SK-N-SH (cell line): Measurements from ENCODE around the gene AQP5. TPM values are rescaled to one million over a fixed set of nuclear protein-coding genes. Genes with fewer than 3 reads are reported as not detected.

Experiments
- CTCF ChIA-PET: fragments of 300-600, 350-600 bp; formaldehyde crosslinking; extraction: SDS; loops from one replicate; lab custom pipeline; 2021; lab: Yijun Ruan, JAX
- POLR2A ChIA-PET: fragments of 350-600 bp; sonication (Branson Sonifier 250); formaldehyde crosslinking; extraction: SDS; loops from one replicate; lab custom pipeline; 2020; ENCODE audit warnings: antibody characterized with exemption, inconsistent platforms; lab: Yijun Ruan, JAX
- DNase-seq: peaks from one replicate; pipeline ENCODE4 v3.0.0; 2012
- H2AFZ ChIP-seq: fragments of 200-600 bp; sonication (generic); 2 replicates; pipeline ENCODE4 v1.8.1; 2016; ENCODE audit warnings: antibody characterized with exemption, mild to moderate bottlenecking, low read depth
- H3F3A ChIP-seq: fragments of 200-600 bp; sonication (generic); replicated peaks from 2 replicates; pipeline ENCODE3; 2016; ENCODE audit warnings: antibody characterized with exemption, mild to moderate bottlenecking; ENCODE audit not compliant: insufficient read depth
- H3K27ac ChIP-seq, 2 experiments: fragments of 200-500 bp in 1 of 2; fragments of 200-600 bp in 1 of 2; sonication (Bioruptor generic) in 1 of 2; sonication (generic), shearing (Covaris generic) in 1 of 2; 2 replicates each; pipeline versions ENCODE4 v1.5.1 to v1.6.1; 2014 to 2016; ENCODE audit warnings: low read depth in 2 of 2, inconsistent platforms in 1 of 2, low read length in 1 of 2, mild to moderate bottlenecking in 1 of 2, mixed read lengths in 1 of 2
- H3K27me3 ChIP-seq: fragments of 200-600 bp; sonication (generic), shearing (Covaris generic); 2 replicates; pipeline ENCODE4 v1.6.1; 2016; ENCODE audit warnings: mixed run types; ENCODE audit not compliant: insufficient read depth
- H3K36me3 ChIP-seq, 2 experiments: fragments of 200-500 bp in 1 of 2; fragments of 200-600 bp in 1 of 2; sonication (Bioruptor generic) in 1 of 2; sonication (generic) in 1 of 2; replicated peaks in 1 of 2; 2 replicates each; pipeline versions ENCODE3 to v1.5.1; 2014 to 2016; ENCODE audit warnings: low read length in 1 of 2, mild to moderate bottlenecking in 1 of 2; ENCODE audit not compliant: insufficient read depth in 2 of 2, control insufficient read depth in 1 of 2
- H3K4me1 ChIP-seq, 2 experiments: fragments of 200-500 bp in 1 of 2; fragments of 200-600 bp in 1 of 2; sonication (Bioruptor generic) in 1 of 2; sonication (generic), shearing (Covaris generic) in 1 of 2; 2 replicates each; pipeline versions ENCODE4 v1.5.1 to v1.6.1; 2014 to 2016; ENCODE audit warnings: low read depth in 1 of 2, low read length in 1 of 2, mixed run types in 1 of 2; ENCODE audit not compliant: insufficient read depth in 2 of 2, control insufficient read depth in 1 of 2
- H3K4me2 ChIP-seq: fragments of 200-600 bp; sonication (generic), shearing (Covaris generic); 2 replicates; pipeline ENCODE4 v1.6.1; 2017; ENCODE audit warnings: mixed run types
- H3K4me3 ChIP-seq, 2 experiments: fragments of 200-500 bp in 1 of 2; fragments of 200-600 bp in 1 of 2; sonication (Bioruptor generic) in 1 of 2; sonication (generic), shearing (Covaris generic) in 1 of 2; 2 replicates each; pipeline versions ENCODE4 v1.5.1 to v1.8.1; 2014 to 2016; ENCODE audit warnings: low read depth in 2 of 2, inconsistent platforms in 1 of 2, low read length in 1 of 2, mild to moderate bottlenecking in 1 of 2, mixed read lengths in 1 of 2, moderate library complexity in 1 of 2
- H3K79me2 ChIP-seq: fragments of 200-600 bp; sonication (generic); 2 replicates; pipeline ENCODE4 v1.8.1; 2017; ENCODE audit warnings: mild to moderate bottlenecking; ENCODE audit not compliant: insufficient read depth
- H3K9ac ChIP-seq: fragments of 200-600 bp; sonication (generic); 2 replicates; pipeline ENCODE4 v1.6.1; 2017; ENCODE audit warnings: mixed run types
- H3K9me2 ChIP-seq: fragments of 200-600 bp; sonication (generic); 2 replicates; pipeline ENCODE4 v1.6.1; 2017; ENCODE audit warnings: mixed run types
- H3K9me3 ChIP-seq: fragments of 200-600 bp; sonication (generic); 2 replicates; pipeline ENCODE4 v1.6.1; 2017; ENCODE audit warnings: mixed run types, mild to moderate bottlenecking, moderate library complexity
- H4K20me1 ChIP-seq: fragments of 200-600 bp; sonication (generic); 2 replicates; pipeline ENCODE4 v1.6.1; 2017; ENCODE audit warnings: mild to moderate bottlenecking, mixed run types; ENCODE audit not compliant: insufficient read depth
- CHD2 ChIP-seq: fragments of 150-350 bp; IDR thresholded peaks from 2 replicates; pipeline ENCODE4 v1.6.1; 2018; ENCODE audit warnings: low read length; ENCODE audit not compliant: partially characterized antibody
- ELF1 ChIP-seq: IDR thresholded peaks from 2 replicates; pipeline ENCODE4 v1.4.0; 2012
- EZH2phosphoT487 ChIP-seq: fragments of 200-600 bp; sonication (generic); IDR thresholded peaks from 2 replicates; pipeline ENCODE4 v1.6.1; 2017; ENCODE audit warnings: low read depth, mixed run types, mild to moderate bottlenecking, antibody characterized with exemption, moderate library complexity, borderline replicate concordance
- FOXM1 ChIP-seq: IDR thresholded peaks from 2 replicates; pipeline ENCODE4 v1.4.0; 2012; ENCODE audit warnings: low read depth, mild to moderate bottlenecking
- GATA2 ChIP-seq: sonication (generic); formaldehyde crosslinking; IDR thresholded peaks from 2 replicates; pipeline ENCODE4 v1.5.0; 2020; ENCODE audit warnings: mild to moderate bottlenecking, missing genetic modification reagents
- JUND ChIP-seq: IDR thresholded peaks from 2 replicates; pipeline ENCODE4 v1.4.0; 2012
- SIN3A ChIP-seq: IDR thresholded peaks from 2 replicates; pipeline ENCODE4 v1.6.1; 2012; ENCODE audit warnings: low read depth, mild to moderate bottlenecking, low read length, moderate library complexity, borderline replicate concordance
- TEAD4 ChIP-seq: IDR thresholded peaks from 2 replicates; pipeline ENCODE4 v1.4.0; 2012; ENCODE audit warnings: mild to moderate bottlenecking, borderline replicate concordance; ENCODE audit not compliant: insufficient read depth
- YY1 ChIP-seq: IDR thresholded peaks from 2 replicates; pipeline ENCODE4 v1.4.0; 2012; ENCODE audit warnings: low read depth, mild to moderate bottlenecking
- WGBS: methylation state at CpG from one replicate; pipeline ENCODE4 v1.1.6; 2017; ENCODE audit warnings: low lambda C conversion rate; 5-methylcytosine and 5-hydroxymethylcytosine counted together
- polyA plus RNA-seq, 3 experiments: library from polyadenylated mRNA; depleted of rRNA; stranded (reverse); fragments of >200 nt; gene quantifications; 2 replicates each; pipeline ENCODE4 v1.2.3, GENCODE V29; 2012
- TF ChIP-seq, protein P1 (sequence below): IDR thresholded peaks from 2 replicates; pipeline ENCODE4 v1.6.1; 2012; ENCODE audit warnings: mild to moderate bottlenecking, low read depth, low read length, moderate library complexity
- TF ChIP-seq, protein P2 (sequence below): fragments of 150-350 bp; IDR thresholded peaks from 2 replicates; pipeline ENCODE4 v1.6.1; 2017; ENCODE audit warnings: antibody characterized with exemption, low read length, low read depth, borderline replicate concordance
- TF ChIP-seq, protein P3 (sequence below): fragments of 200-600 bp; sonication (generic); IDR thresholded peaks from 2 replicates; pipeline ENCODE4 v1.6.1; 2017; ENCODE audit warnings: antibody characterized with exemption, mild to moderate bottlenecking, moderate library complexity
- TF ChIP-seq, protein P4 (sequence below): IDR thresholded peaks from 2 replicates; pipeline ENCODE4 v1.4.0; 2012; ENCODE audit warnings: low read depth, borderline replicate concordance

AQP5 gene
- polyA plus RNA-seq, 1 of the 3 experiments (the other 2 are of a cell fraction): 0.10 TPM

DNA sequence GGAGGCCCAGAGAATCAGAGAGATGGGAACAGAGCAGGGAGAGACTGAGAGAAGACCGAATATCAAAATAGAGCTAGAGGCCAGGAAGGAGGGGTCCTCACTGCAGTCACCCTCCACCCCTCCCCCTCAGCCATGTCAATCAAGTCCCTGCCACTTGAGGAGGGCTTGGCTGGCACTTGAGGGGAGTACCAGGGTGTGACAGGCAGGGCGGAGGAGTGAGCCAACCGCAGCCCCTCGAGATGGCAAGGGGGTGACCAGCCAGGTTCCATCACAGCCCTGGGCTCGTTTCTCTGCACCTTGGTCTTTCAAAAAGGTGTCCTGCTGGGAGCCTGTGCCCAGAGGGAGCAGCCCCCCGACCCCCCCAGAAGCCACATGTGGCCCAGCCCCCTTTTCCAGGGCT lies 4.2 kb downstream of the AQP5 start:
- Histone ChIP-seq H3K4me2 (no peak overlapping the region), H3K27ac (no peak overlapping the region), H3K9ac (no peak overlapping the region), H3K9me3 (no peaks in the 10 kb centered on the region), H3K4me3 (no peak overlapping the region), H3F3A (no peaks in the 10 kb centered on the region), H3K9me2 (no peaks in the 10 kb centered on the region), H3K36me3 (no peaks in the 10 kb centered on the region), H3K4me1 (peaks cover 10 to 19% of the 10 kb centered on the region in 2 experiments; a peak in 2 of 4 replicates), H4K20me1 (no peaks in the 10 kb centered on the region), H3K79me2 (no peaks in the 10 kb centered on the region), H3K27me3 (no peaks in the 10 kb centered on the region), H2AFZ (no peak overlapping the region)
- 74% methylated on average over 6 of the region's 6 CpGs for WGBS
- CTCF ChIA-PET: interaction anchor here (0.8 to 20.3 kb wide), 29 partner anchors 7 to 348 kb away, joined by 3 to 1401 read pairs (median 18); partner anchors contain the start of genes ASIC1, BCDIN3D, COX14 and RACGAP1
- TF ChIP-seq CHD2 (no peak), GATA2 (no peak), TEAD4 (no peak), ELF1 (no peak), EZH2phosphoT487 (no peak), FOXM1 (no peak), SIN3A (no peak), JUND (no peak), YY1 (no peak)
- TF ChIP-seq, protein P1, sequence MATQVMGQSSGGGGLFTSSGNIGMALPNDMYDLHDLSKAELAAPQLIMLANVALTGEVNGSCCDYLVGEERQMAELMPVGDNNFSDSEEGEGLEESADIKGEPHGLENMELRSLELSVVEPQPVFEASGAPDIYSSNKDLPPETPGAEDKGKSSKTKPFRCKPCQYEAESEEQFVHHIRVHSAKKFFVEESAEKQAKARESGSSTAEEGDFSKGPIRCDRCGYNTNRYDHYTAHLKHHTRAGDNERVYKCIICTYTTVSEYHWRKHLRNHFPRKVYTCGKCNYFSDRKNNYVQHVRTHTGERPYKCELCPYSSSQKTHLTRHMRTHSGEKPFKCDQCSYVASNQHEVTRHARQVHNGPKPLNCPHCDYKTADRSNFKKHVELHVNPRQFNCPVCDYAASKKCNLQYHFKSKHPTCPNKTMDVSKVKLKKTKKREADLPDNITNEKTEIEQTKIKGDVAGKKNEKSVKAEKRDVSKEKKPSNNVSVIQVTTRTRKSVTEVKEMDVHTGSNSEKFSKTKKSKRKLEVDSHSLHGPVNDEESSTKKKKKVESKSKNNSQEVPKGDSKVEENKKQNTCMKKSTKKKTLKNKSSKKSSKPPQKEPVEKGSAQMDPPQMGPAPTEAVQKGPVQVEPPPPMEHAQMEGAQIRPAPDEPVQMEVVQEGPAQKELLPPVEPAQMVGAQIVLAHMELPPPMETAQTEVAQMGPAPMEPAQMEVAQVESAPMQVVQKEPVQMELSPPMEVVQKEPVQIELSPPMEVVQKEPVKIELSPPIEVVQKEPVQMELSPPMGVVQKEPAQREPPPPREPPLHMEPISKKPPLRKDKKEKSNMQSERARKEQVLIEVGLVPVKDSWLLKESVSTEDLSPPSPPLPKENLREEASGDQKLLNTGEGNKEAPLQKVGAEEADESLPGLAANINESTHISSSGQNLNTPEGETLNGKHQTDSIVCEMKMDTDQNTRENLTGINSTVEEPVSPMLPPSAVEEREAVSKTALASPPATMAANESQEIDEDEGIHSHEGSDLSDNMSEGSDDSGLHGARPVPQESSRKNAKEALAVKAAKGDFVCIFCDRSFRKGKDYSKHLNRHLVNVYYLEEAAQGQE: no peak
- TF ChIP-seq, protein P2, sequence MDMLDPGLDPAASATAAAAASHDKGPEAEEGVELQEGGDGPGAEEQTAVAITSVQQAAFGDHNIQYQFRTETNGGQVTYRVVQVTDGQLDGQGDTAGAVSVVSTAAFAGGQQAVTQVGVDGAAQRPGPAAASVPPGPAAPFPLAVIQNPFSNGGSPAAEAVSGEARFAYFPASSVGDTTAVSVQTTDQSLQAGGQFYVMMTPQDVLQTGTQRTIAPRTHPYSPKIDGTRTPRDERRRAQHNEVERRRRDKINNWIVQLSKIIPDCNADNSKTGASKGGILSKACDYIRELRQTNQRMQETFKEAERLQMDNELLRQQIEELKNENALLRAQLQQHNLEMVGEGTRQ: no peak
- TF ChIP-seq, protein P3, sequence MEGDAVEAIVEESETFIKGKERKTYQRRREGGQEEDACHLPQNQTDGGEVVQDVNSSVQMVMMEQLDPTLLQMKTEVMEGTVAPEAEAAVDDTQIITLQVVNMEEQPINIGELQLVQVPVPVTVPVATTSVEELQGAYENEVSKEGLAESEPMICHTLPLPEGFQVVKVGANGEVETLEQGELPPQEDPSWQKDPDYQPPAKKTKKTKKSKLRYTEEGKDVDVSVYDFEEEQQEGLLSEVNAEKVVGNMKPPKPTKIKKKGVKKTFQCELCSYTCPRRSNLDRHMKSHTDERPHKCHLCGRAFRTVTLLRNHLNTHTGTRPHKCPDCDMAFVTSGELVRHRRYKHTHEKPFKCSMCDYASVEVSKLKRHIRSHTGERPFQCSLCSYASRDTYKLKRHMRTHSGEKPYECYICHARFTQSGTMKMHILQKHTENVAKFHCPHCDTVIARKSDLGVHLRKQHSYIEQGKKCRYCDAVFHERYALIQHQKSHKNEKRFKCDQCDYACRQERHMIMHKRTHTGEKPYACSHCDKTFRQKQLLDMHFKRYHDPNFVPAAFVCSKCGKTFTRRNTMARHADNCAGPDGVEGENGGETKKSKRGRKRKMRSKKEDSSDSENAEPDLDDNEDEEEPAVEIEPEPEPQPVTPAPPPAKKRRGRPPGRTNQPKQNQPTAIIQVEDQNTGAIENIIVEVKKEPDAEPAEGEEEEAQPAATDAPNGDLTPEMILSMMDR: no peak
- TF ChIP-seq, protein P4, sequence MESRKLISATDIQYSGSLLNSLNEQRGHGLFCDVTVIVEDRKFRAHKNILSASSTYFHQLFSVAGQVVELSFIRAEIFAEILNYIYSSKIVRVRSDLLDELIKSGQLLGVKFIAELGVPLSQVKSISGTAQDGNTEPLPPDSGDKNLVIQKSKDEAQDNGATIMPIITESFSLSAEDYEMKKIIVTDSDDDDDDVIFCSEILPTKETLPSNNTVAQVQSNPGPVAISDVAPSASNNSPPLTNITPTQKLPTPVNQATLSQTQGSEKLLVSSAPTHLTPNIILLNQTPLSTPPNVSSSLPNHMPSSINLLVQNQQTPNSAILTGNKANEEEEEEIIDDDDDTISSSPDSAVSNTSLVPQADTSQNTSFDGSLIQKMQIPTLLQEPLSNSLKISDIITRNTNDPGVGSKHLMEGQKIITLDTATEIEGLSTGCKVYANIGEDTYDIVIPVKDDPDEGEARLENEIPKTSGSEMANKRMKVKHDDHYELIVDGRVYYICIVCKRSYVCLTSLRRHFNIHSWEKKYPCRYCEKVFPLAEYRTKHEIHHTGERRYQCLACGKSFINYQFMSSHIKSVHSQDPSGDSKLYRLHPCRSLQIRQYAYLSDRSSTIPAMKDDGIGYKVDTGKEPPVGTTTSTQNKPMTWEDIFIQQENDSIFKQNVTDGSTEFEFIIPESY: no peak
- no peak for DNase-seq
- POLR2A ChIA-PET: no interaction called here
